SK-N-SH (cell line): ENCODE measurements around the gene BBIP1. TPM values are rescaled to one million over a fixed set of nuclear protein-coding genes. Genes with fewer than 3 reads are reported as not detected.

ENCODE experiments used
- CTCF ChIA-PET: fragments of 300-600, 350-600 bp; formaldehyde crosslinking; extraction: SDS; loops from one replicate; lab custom pipeline; 2021; lab: Yijun Ruan, JAX
- POLR2A ChIA-PET: fragments of 350-600 bp; sonication (Branson Sonifier 250); formaldehyde crosslinking; extraction: SDS; loops from one replicate; lab custom pipeline; 2020; ENCODE audit warnings: antibody characterized with exemption, inconsistent platforms; lab: Yijun Ruan, JAX
- DNase-seq: peaks from one replicate; pipeline ENCODE4 v3.0.0; 2012
- H2AFZ ChIP-seq: fragments of 200-600 bp; sonication (generic); 2 replicates; pipeline ENCODE4 v1.8.1; 2016; ENCODE audit warnings: antibody characterized with exemption, mild to moderate bottlenecking, low read depth
- H3F3A ChIP-seq: fragments of 200-600 bp; sonication (generic); replicated peaks from 2 replicates; pipeline ENCODE3; 2016; ENCODE audit warnings: antibody characterized with exemption, mild to moderate bottlenecking; ENCODE audit not compliant: insufficient read depth
- H3K27ac ChIP-seq, 2 experiments: fragments of 200-500 bp in 1 of 2; fragments of 200-600 bp in 1 of 2; sonication (Bioruptor generic) in 1 of 2; sonication (generic), shearing (Covaris generic) in 1 of 2; 2 replicates each; pipeline versions ENCODE4 v1.5.1 to v1.6.1; 2014 to 2016; ENCODE audit warnings: low read depth in 2 of 2, inconsistent platforms in 1 of 2, low read length in 1 of 2, mild to moderate bottlenecking in 1 of 2, mixed read lengths in 1 of 2
- H3K27me3 ChIP-seq: fragments of 200-600 bp; sonication (generic), shearing (Covaris generic); 2 replicates; pipeline ENCODE4 v1.6.1; 2016; ENCODE audit warnings: mixed run types; ENCODE audit not compliant: insufficient read depth
- H3K36me3 ChIP-seq, 2 experiments: fragments of 200-500 bp in 1 of 2; fragments of 200-600 bp in 1 of 2; sonication (Bioruptor generic) in 1 of 2; sonication (generic) in 1 of 2; replicated peaks in 1 of 2; 2 replicates each; pipeline versions ENCODE3 to v1.5.1; 2014 to 2016; ENCODE audit warnings: low read length in 1 of 2, mild to moderate bottlenecking in 1 of 2; ENCODE audit not compliant: insufficient read depth in 2 of 2, control insufficient read depth in 1 of 2
- H3K4me1 ChIP-seq, 2 experiments: fragments of 200-500 bp in 1 of 2; fragments of 200-600 bp in 1 of 2; sonication (Bioruptor generic) in 1 of 2; sonication (generic), shearing (Covaris generic) in 1 of 2; 2 replicates each; pipeline versions ENCODE4 v1.5.1 to v1.6.1; 2014 to 2016; ENCODE audit warnings: low read depth in 1 of 2, low read length in 1 of 2, mixed run types in 1 of 2; ENCODE audit not compliant: insufficient read depth in 2 of 2, control insufficient read depth in 1 of 2
- H3K4me2 ChIP-seq: fragments of 200-600 bp; sonication (generic), shearing (Covaris generic); 2 replicates; pipeline ENCODE4 v1.6.1; 2017; ENCODE audit warnings: mixed run types
- H3K4me3 ChIP-seq, 2 experiments: fragments of 200-500 bp in 1 of 2; fragments of 200-600 bp in 1 of 2; sonication (Bioruptor generic) in 1 of 2; sonication (generic), shearing (Covaris generic) in 1 of 2; 2 replicates each; pipeline versions ENCODE4 v1.5.1 to v1.8.1; 2014 to 2016; ENCODE audit warnings: low read depth in 2 of 2, inconsistent platforms in 1 of 2, low read length in 1 of 2, mild to moderate bottlenecking in 1 of 2, mixed read lengths in 1 of 2, moderate library complexity in 1 of 2
- H3K79me2 ChIP-seq: fragments of 200-600 bp; sonication (generic); 2 replicates; pipeline ENCODE4 v1.8.1; 2017; ENCODE audit warnings: mild to moderate bottlenecking; ENCODE audit not compliant: insufficient read depth
- H3K9ac ChIP-seq: fragments of 200-600 bp; sonication (generic); 2 replicates; pipeline ENCODE4 v1.6.1; 2017; ENCODE audit warnings: mixed run types
- H3K9me2 ChIP-seq: fragments of 200-600 bp; sonication (generic); 2 replicates; pipeline ENCODE4 v1.6.1; 2017; ENCODE audit warnings: mixed run types
- H3K9me3 ChIP-seq: fragments of 200-600 bp; sonication (generic); 2 replicates; pipeline ENCODE4 v1.6.1; 2017; ENCODE audit warnings: mixed run types, mild to moderate bottlenecking, moderate library complexity
- H4K20me1 ChIP-seq: fragments of 200-600 bp; sonication (generic); 2 replicates; pipeline ENCODE4 v1.6.1; 2017; ENCODE audit warnings: mild to moderate bottlenecking, mixed run types; ENCODE audit not compliant: insufficient read depth
- CHD2 ChIP-seq: fragments of 150-350 bp; IDR thresholded peaks from 2 replicates; pipeline ENCODE4 v1.6.1; 2018; ENCODE audit warnings: low read length; ENCODE audit not compliant: partially characterized antibody
- EP300 ChIP-seq, 2 experiments: IDR thresholded peaks; 2 replicates each; pipeline versions ENCODE4 v1.4.0 to v1.6.1; 2012; ENCODE audit warnings: borderline replicate concordance in 1 of 2, low read depth in 1 of 2, low read length in 1 of 2
- FOSL2 ChIP-seq: IDR thresholded peaks from 2 replicates; pipeline ENCODE4 v1.4.0; 2012; ENCODE audit warnings: low read depth, mild to moderate bottlenecking, moderate library complexity, borderline replicate concordance
- GATA2 ChIP-seq: sonication (generic); formaldehyde crosslinking; IDR thresholded peaks from 2 replicates; pipeline ENCODE4 v1.5.0; 2020; ENCODE audit warnings: mild to moderate bottlenecking, missing genetic modification reagents
- NFIC ChIP-seq: IDR thresholded peaks from 2 replicates; pipeline ENCODE4 v1.4.0; 2012; ENCODE audit warnings: borderline replicate concordance
- RXRA ChIP-seq: IDR thresholded peaks from 2 replicates; pipeline ENCODE4 v1.4.0; 2012; ENCODE audit warnings: low read depth, mild to moderate bottlenecking, borderline replicate concordance
- SMC3 ChIP-seq: IDR thresholded peaks from 2 replicates; pipeline ENCODE4 v1.6.1; 2012; ENCODE audit warnings: low read depth, low read length, improper control_type of control experiment
- TCF12 ChIP-seq: IDR thresholded peaks from 2 replicates; pipeline ENCODE4 v1.4.0; 2012
- TEAD4 ChIP-seq: IDR thresholded peaks from 2 replicates; pipeline ENCODE4 v1.4.0; 2012; ENCODE audit warnings: mild to moderate bottlenecking, borderline replicate concordance; ENCODE audit not compliant: insufficient read depth
- YY1 ChIP-seq: IDR thresholded peaks from 2 replicates; pipeline ENCODE4 v1.4.0; 2012; ENCODE audit warnings: low read depth, mild to moderate bottlenecking
- WGBS: methylation state at CpG from one replicate; pipeline ENCODE4 v1.1.6; 2017; ENCODE audit warnings: low lambda C conversion rate; 5-methylcytosine and 5-hydroxymethylcytosine counted together
- polyA plus RNA-seq, 3 experiments: library from polyadenylated mRNA; depleted of rRNA; stranded (reverse); fragments of >200 nt; gene quantifications; 2 replicates each; pipeline ENCODE4 v1.2.3, GENCODE V29; 2012
- TF ChIP-seq, protein P1 (sequence below): fragments of 200-600 bp; sonication (generic); IDR thresholded peaks from 2 replicates; pipeline ENCODE4 v1.6.1; 2017; ENCODE audit warnings: antibody characterized with exemption, mild to moderate bottlenecking, moderate library complexity

BBIP1 gene
- polyA plus RNA-seq, 1 of the 3 experiments (the other 2 are of a cell fraction), result 16.2 TPM

DNA sequence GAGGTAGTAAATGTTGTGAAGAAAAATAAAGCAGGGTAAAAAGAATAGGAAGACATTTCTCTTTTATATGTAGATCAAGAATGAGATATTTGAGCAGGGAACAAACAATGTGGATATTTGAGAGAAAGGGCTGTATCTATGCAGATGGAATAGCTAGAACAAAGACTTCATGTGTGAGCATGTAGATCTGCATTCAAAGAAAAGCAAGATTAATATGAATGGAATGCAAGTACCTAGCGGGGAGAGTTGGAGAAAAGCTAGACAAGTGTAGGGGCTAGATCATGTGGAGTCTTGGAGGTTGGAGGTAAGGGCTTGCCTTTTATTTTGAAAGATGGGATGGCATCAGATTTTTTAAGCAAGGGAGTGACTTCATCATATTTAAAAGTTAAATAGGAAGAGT is 27.5 kb upstream of the BBIP1 start:
- POLR2A ChIA-PET, result no interaction called here
- Histone ChIP-seq H3K4me3 (no peak overlapping the region), H4K20me1 (no peaks in the 10 kb centered on the region; the same call in none of the 2 replicates), H3K36me3 (peaks cover 40 to 49% of the 10 kb centered on the region in 2 experiments), H3K9me2 (no peaks in the 10 kb centered on the region), H3K9me3 (no peaks in the 10 kb centered on the region; the same call in 1 of the 2 replicates), H3K9ac (no peak overlapping the region), H3K4me2 (no peak overlapping the region), H3F3A (peaks cover 11% of the 10 kb centered on the region), H3K27me3 (no peaks in the 10 kb centered on the region), H3K79me2 (peaks cover 94% of the 10 kb centered on the region), H3K4me1 (peaks cover 0 to 3% of the 10 kb centered on the region in 2 experiments; a peak in 1 of 4 replicates), H3K27ac (no peak overlapping the region), H2AFZ (no peak overlapping the region)
- 93% methylated on average over 1 of the region's 1 CpG for WGBS
- DNase-seq, result no peak
- CTCF ChIA-PET, result no interaction called here
- TF ChIP-seq FOSL2 (no peak), RXRA (no peak), TEAD4 (no peak)

DNA sequence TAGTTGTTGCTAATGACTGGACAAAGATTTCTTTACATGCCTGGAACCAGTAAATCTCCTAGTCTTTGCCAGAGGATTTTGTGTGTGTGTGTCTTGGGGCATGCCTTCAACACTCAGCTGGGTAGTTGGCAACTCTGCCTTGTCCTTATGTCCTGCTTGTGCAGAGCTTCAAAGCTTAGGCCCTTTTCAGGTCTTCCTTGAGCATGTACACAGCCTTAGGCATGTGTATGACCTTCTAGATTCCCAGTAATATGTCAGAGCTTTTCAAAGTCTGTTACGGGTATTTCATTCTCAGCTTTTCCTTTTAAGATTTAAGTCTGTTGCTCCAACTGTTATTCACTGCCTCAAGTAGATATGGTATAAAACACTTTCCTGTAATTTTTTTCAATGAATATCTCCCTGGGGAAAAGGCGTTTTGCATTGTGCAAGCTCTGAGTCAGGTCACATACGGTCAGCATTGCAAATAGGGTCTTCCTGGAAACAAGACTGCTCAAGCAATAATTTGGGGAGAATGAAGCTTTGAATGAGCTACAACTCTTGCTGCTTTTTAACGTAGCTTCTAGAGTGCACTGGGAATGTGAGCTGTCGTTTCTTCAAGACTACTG is 25.9 kb upstream of the BBIP1 start:
- CTCF ChIA-PET, result no interaction called here

More for the DNA sequence above, 25.9 kb upstream of the BBIP1 start:
- H3K9me3 ChIP-seq, result no peaks in the 10 kb centered on the region; the same call in 1 of the 2 replicates
- no peak overlapping the region for H3K9ac ChIP-seq
- no peak overlapping the region for H3K4me3 ChIP-seq
- no peak for DNase-seq
- peaks cover 8% of the 10 kb centered on the region for H4K20me1 ChIP-seq
- no peak overlapping the region for H2AFZ ChIP-seq
- peaks cover 8% of the 10 kb centered on the region for H3F3A ChIP-seq
- H3K27ac ChIP-seq, result no peak overlapping the region
- H3K9me2 ChIP-seq, result no peaks in the 10 kb centered on the region
- H3K4me1 ChIP-seq, result peaks cover 0 to 3% of the 10 kb centered on the region in 2 experiments; a peak in 1 of 4 replicates
- H3K79me2 ChIP-seq, result peaks cover 97% of the 10 kb centered on the region
- 96% methylated on average over 5 of the region's 5 CpGs for WGBS
- H3K36me3 ChIP-seq, result peaks cover 40 to 57% of the 10 kb centered on the region in 2 experiments
- H3K27me3 ChIP-seq, result no peaks in the 10 kb centered on the region
- no peak overlapping the region for H3K4me2 ChIP-seq
- POLR2A ChIA-PET, result no interaction called here
- TF ChIP-seq YY1, result no peak
- no peak for TF ChIP-seq SMC3
- TF ChIP-seq GATA2 (CRISPR knock-in tag), result no peak
- TF ChIP-seq TEAD4, result no peak
- TF ChIP-seq CHD2, result no peak
- no peak for TF ChIP-seq TCF12
- no peak for TF ChIP-seq EP300 (IDR thresholded peaks at IDR 0.05; ENCODE audit: borderline replicate concordance in 1 of 2, low read depth in 1 of 2, low read length in 1 of 2)
- TF ChIP-seq, protein P1, sequence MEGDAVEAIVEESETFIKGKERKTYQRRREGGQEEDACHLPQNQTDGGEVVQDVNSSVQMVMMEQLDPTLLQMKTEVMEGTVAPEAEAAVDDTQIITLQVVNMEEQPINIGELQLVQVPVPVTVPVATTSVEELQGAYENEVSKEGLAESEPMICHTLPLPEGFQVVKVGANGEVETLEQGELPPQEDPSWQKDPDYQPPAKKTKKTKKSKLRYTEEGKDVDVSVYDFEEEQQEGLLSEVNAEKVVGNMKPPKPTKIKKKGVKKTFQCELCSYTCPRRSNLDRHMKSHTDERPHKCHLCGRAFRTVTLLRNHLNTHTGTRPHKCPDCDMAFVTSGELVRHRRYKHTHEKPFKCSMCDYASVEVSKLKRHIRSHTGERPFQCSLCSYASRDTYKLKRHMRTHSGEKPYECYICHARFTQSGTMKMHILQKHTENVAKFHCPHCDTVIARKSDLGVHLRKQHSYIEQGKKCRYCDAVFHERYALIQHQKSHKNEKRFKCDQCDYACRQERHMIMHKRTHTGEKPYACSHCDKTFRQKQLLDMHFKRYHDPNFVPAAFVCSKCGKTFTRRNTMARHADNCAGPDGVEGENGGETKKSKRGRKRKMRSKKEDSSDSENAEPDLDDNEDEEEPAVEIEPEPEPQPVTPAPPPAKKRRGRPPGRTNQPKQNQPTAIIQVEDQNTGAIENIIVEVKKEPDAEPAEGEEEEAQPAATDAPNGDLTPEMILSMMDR, result no peak
- TF ChIP-seq NFIC, result no peak
